ENCODE results near the gene ZBTB47. TPM values are rescaled to one million over a fixed set of nuclear protein-coding genes. Genes with fewer than 3 reads are reported as not detected.

ZBTB47 gene
- total RNA-seq, 1 experiment from 2014 or later, result 8.1 TPM

DNA sequence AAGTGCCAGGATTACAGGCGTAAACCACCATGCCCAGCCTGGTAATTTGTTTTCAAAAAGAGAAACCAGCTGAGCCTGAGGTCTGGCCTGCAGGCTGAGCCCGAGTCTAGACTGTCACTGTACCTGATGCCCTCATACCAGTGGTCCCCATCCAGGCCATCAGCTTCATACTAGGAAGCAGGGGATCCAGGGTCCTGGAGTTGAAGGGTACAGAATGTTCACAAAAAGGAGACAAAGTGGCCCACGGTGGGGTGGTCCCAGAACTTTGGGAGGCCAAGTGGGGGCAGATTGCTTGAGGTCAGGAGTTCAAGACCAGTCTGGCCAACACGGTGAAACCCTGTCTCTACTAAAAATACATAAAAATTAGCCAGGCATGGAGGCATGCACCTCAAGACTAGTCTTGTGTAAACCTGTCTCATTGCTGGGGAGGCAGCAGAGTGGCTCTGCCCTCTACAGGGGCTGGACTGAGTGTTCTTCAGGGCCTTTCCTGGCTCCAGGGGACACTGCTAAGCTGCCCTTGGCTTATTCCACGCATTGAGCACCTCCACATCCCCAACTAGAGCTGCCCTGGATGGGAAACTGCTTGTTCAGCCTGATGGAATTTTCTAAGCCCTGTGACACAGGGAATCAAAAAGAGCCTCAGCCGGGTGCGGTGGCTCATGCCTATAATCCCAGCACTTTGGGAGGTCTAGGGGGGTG, 57.0 kb downstream of the ZBTB47 start:
- H2AFZ ChIP-seq, result no peak overlapping the region
- H3K9me3 ChIP-seq (ENCODE audit: insufficient read depth, low read depth), result no peaks in the 10 kb centered on the region
- no peak overlapping the region for H3K4me3 ChIP-seq
- no peaks in the 10 kb centered on the region for H3K27me3 ChIP-seq (ENCODE audit: insufficient read depth, low read depth)
- H3K36me3 ChIP-seq (ENCODE audit: low read depth), result no peaks in the 10 kb centered on the region
- H3K9me2 ChIP-seq (ENCODE audit: insufficient read depth), result no peaks in the 10 kb centered on the region
- no peak for DNase-seq
- no peaks in the 10 kb centered on the region for H3K4me1 ChIP-seq (replicated peaks; ENCODE audit: insufficient read depth)
- H3K4me2 ChIP-seq, result no peak overlapping the region
- no peaks in the 10 kb centered on the region for H4K20me1 ChIP-seq (ENCODE audit: insufficient read depth)
- CTCF ChIA-PET, result no interaction called here
- H3K27ac ChIP-seq, result no peak overlapping the region
- no peaks in the 10 kb centered on the region for H3K79me2 ChIP-seq (ENCODE audit: low read depth)
- no TSS peak for BruUV-seq (replicated peaks)
- TF ChIP-seq, protein P1, sequence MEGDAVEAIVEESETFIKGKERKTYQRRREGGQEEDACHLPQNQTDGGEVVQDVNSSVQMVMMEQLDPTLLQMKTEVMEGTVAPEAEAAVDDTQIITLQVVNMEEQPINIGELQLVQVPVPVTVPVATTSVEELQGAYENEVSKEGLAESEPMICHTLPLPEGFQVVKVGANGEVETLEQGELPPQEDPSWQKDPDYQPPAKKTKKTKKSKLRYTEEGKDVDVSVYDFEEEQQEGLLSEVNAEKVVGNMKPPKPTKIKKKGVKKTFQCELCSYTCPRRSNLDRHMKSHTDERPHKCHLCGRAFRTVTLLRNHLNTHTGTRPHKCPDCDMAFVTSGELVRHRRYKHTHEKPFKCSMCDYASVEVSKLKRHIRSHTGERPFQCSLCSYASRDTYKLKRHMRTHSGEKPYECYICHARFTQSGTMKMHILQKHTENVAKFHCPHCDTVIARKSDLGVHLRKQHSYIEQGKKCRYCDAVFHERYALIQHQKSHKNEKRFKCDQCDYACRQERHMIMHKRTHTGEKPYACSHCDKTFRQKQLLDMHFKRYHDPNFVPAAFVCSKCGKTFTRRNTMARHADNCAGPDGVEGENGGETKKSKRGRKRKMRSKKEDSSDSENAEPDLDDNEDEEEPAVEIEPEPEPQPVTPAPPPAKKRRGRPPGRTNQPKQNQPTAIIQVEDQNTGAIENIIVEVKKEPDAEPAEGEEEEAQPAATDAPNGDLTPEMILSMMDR (conservative IDR thresholded peaks at IDR 0.05), result no peak
- TF ChIP-seq EZH2 (IDR thresholded peaks at IDR 0.05; ENCODE audit: low read depth), result no peak
- POLR2A ChIA-PET (ENCODE audit: unreplicated experiment), result no interaction called here
- H3F3A ChIP-seq (ENCODE audit: insufficient read depth, low read depth), result no peaks in the 10 kb centered on the region
- intact Hi-C loops (cut with micrococcal nuclease; ENCODE audit: unreplicated experiment), result no loop called here

DNA sequence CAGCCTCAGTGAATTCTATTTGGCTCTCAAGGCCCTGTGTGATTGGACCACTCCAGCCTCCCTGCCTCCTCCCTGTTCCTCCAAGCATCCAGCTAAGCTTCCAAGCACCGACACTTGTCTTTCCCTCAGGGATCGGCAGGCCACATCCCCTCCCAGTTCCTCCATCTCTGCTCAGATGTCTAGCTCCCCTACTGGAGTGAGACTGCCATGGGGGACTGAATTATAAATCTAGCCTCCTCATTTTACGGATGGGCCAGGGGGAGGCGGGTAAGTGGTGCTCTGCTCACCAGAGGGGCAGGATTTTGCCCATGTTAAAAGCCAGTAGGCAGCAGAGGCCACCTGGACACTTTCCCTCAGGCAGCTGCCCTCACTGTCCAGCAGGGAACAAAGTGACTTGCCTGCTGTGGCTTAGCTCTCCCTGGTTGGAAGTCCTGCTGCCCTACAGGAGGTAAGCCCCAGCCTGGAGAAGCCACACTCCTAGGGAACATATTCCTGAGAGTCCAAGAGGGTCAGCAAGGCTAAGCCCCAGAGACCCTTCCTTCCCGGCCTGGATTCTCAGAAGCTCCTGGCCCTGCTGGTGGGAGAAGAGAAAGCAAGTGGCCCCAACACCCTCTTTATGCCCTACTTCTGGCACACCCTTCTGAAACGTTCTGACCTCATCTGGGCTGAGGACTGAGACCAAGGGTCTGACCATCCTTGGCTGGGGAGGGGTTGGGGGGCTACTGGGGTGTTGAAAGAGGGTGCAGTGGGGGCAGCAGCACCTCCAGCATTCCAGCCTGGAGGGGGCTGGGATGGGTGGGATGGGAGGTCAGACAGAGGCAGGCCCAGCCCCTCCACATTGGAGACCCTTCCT, 58.2 kb downstream of the ZBTB47 start:
- Histone ChIP-seq H3K9me2 (ENCODE audit: insufficient read depth) (no peaks in the 10 kb centered on the region), H3F3A (ENCODE audit: insufficient read depth, low read depth) (no peaks in the 10 kb centered on the region), H3K9me3 (ENCODE audit: insufficient read depth, low read depth) (no peaks in the 10 kb centered on the region), H3K4me2 (no peak overlapping the region), H3K27me3 (ENCODE audit: insufficient read depth, low read depth) (no peaks in the 10 kb centered on the region), H3K79me2 (ENCODE audit: low read depth) (no peaks in the 10 kb centered on the region), H3K4me3 (no peak overlapping the region), H3K27ac (no peak overlapping the region), H3K4me1 (replicated peaks; ENCODE audit: insufficient read depth) (no peaks in the 10 kb centered on the region), H3K36me3 (ENCODE audit: low read depth) (no peaks in the 10 kb centered on the region), H2AFZ (no peak overlapping the region), H4K20me1 (ENCODE audit: insufficient read depth) (no peaks in the 10 kb centered on the region)
- ChIA-PET CTCF (interaction anchor here (0.5 kb wide), 1 partner anchor 1659 kb away, joined by 13 read pairs; no protein-coding TSS in a partner anchor), POLR2A (ENCODE audit: unreplicated experiment) (no interaction called here)
- no TSS peak for BruUV-seq (replicated peaks)
- intact Hi-C loops (cut with micrococcal nuclease; ENCODE audit: unreplicated experiment), result no loop called here
- DNase-seq, result no peak
- TF ChIP-seq, protein P1 (conservative IDR thresholded peaks at IDR 0.05), result no peak
- no peak for TF ChIP-seq EZH2 (IDR thresholded peaks at IDR 0.05; ENCODE audit: low read depth)

DNA sequence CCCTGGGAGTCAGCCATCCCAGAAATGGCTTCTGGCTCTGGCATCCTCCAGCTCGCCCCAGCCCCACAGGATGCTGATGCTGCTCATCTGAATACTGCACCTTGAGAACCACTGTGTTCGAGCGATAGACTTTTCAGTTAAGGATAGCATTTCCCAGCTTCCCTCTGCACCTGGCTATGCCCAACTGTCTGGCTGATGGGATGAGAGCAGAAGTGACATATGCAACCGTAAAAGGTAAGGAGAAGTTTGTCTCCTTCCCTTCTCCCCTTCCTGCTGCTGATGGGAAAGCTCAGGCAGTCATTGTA, 58.8 kb downstream of the ZBTB47 start:
- CTCF ChIA-PET, result no interaction called here
- no peaks in the 10 kb centered on the region for H3K9me3 ChIP-seq (ENCODE audit: insufficient read depth, low read depth)
- BruUV-seq (replicated peaks), result no TSS peak
- H3K79me2 ChIP-seq (ENCODE audit: low read depth), result no peaks in the 10 kb centered on the region
- no peak overlapping the region for H3K4me2 ChIP-seq
- H3K27me3 ChIP-seq (ENCODE audit: insufficient read depth, low read depth), result no peaks in the 10 kb centered on the region
- no peak for TF ChIP-seq EZH2 (IDR thresholded peaks at IDR 0.05; ENCODE audit: low read depth)
- TF ChIP-seq, protein P1 (conservative IDR thresholded peaks at IDR 0.05), result no peak
- no peak for DNase-seq
- no peaks in the 10 kb centered on the region for H4K20me1 ChIP-seq (ENCODE audit: insufficient read depth)
- no peak overlapping the region for H3K4me3 ChIP-seq
- H3K27ac ChIP-seq, result no peak overlapping the region
- POLR2A ChIA-PET (ENCODE audit: unreplicated experiment), result no interaction called here
- H3K9me2 ChIP-seq (ENCODE audit: insufficient read depth), result no peaks in the 10 kb centered on the region
- H2AFZ ChIP-seq, result no peak overlapping the region
- H3K36me3 ChIP-seq (ENCODE audit: low read depth), result no peaks in the 10 kb centered on the region
- no peaks in the 10 kb centered on the region for H3K4me1 ChIP-seq (replicated peaks; ENCODE audit: insufficient read depth)
- H3F3A ChIP-seq (ENCODE audit: insufficient read depth, low read depth), result no peaks in the 10 kb centered on the region
- intact Hi-C loops (cut with micrococcal nuclease; ENCODE audit: unreplicated experiment), result no loop called here
